H9 (cell line): ENCODE measurements around the gene BAIAP2. TPM values are rescaled to one million over a fixed set of nuclear protein-coding genes. Genes with fewer than 3 reads are reported as not detected.

ENCODE experiments used
- DNase-seq: peaks from one replicate; pipeline ENCODE4 v3.0.0-alpha.2; 2017
- H2AFZ ChIP-seq: one replicate; pipeline ENCODE4 v1.6.1; 2013; ENCODE audit warnings: mild to moderate bottlenecking, low read length, control low read depth, moderate library complexity
- H2AK5ac ChIP-seq: 2 replicates; pipeline ENCODE4 v1.6.1; 2013; ENCODE audit warnings: low read length, control low read depth, mixed read lengths; ENCODE audit not compliant: insufficient read length
- H2BK120ac ChIP-seq: one replicate; pipeline ENCODE4 v1.6.1; 2013; ENCODE audit warnings: low read depth, mild to moderate bottlenecking, low read length, control low read depth, inconsistent platforms; ENCODE audit not compliant: poor library complexity, severe bottlenecking
- H2BK12ac ChIP-seq: 2 replicates; pipeline ENCODE4 v1.6.1; 2013; ENCODE audit warnings: low read length, control low read depth, mixed read lengths, low read depth; ENCODE audit not compliant: insufficient read length
- H2BK15ac ChIP-seq: 2 replicates; pipeline ENCODE4 v1.6.1; 2013; ENCODE audit warnings: low read depth, low read length, control low read depth
- H2BK20ac ChIP-seq: one replicate; pipeline ENCODE4 v1.6.1; 2013; ENCODE audit warnings: low read depth, mild to moderate bottlenecking, low read length, control low read depth, inconsistent platforms; ENCODE audit not compliant: poor library complexity, severe bottlenecking
- H2BK5ac ChIP-seq: 2 replicates; pipeline ENCODE4 v1.6.1; 2013; ENCODE audit warnings: low read length, control low read depth, mixed read lengths; ENCODE audit not compliant: insufficient read length
- H3K14ac ChIP-seq: 2 replicates; pipeline ENCODE4 v1.6.1; 2013; ENCODE audit warnings: low read length, control low read depth; ENCODE audit not compliant: insufficient read depth
- H3K18ac ChIP-seq: 2 replicates; pipeline ENCODE4 v1.6.1; 2013; ENCODE audit warnings: low read depth, mild to moderate bottlenecking, mixed read lengths, low read length, control low read depth; ENCODE audit not compliant: insufficient read length
- H3K23ac ChIP-seq: 2 replicates; pipeline ENCODE4 v1.6.1; 2013; ENCODE audit warnings: low read length, control low read depth, mixed read lengths, low read depth; ENCODE audit not compliant: insufficient read length
- H3K23me2 ChIP-seq: 2 replicates; pipeline ENCODE4 v1.6.1; 2013; ENCODE audit warnings: low read depth, mild to moderate bottlenecking, mixed read lengths, low read length, control low read depth; ENCODE audit not compliant: insufficient read length, poor library complexity, severe bottlenecking
- H3K27ac ChIP-seq: 2 replicates; pipeline ENCODE4 v1.5.1; 2013; ENCODE audit warnings: low read length, control low read depth, mixed read lengths, low read depth; ENCODE audit not compliant: insufficient read length
- H3K27me3 ChIP-seq: 2 replicates; pipeline ENCODE4 v1.6.1; 2013; ENCODE audit warnings: low read length, control low read depth, inconsistent platforms; ENCODE audit not compliant: insufficient read depth
- H3K4ac ChIP-seq: 2 replicates; pipeline ENCODE4 v1.6.1; 2013; ENCODE audit warnings: low read depth, mild to moderate bottlenecking, control low read depth, inconsistent platforms, low read length, moderate library complexity
- H3K4me1 ChIP-seq: 2 replicates; pipeline ENCODE4 v1.6.1; 2013; ENCODE audit warnings: low read length, control low read depth, inconsistent platforms; ENCODE audit not compliant: insufficient read depth
- H3K4me2 ChIP-seq: 2 replicates; pipeline ENCODE4 v1.6.1; 2013; ENCODE audit warnings: low read length, control low read depth, mixed read lengths; ENCODE audit not compliant: insufficient read length, insufficient read depth
- H3K56ac ChIP-seq: 2 replicates; pipeline ENCODE4 v1.6.1; 2013; ENCODE audit warnings: low read depth, mild to moderate bottlenecking, mixed read lengths, low read length, control low read depth; ENCODE audit not compliant: insufficient read length
- H3K79me1 ChIP-seq: 2 replicates; pipeline ENCODE4 v1.6.1; 2013; ENCODE audit warnings: low read depth, mild to moderate bottlenecking, moderate library complexity, low read length, control low read depth, inconsistent platforms; ENCODE audit not compliant: insufficient read depth, poor library complexity, severe bottlenecking
- H3K79me2 ChIP-seq: 2 replicates; pipeline ENCODE4 v1.6.1; 2013; ENCODE audit warnings: low read length, control low read depth, inconsistent platforms; ENCODE audit not compliant: insufficient read depth
- H3K9ac ChIP-seq: 2 replicates; pipeline ENCODE4 v1.6.1; 2013; ENCODE audit warnings: low read length, control low read depth, mixed read lengths; ENCODE audit not compliant: insufficient read length; ENCODE audit errors: extremely low read depth
- H3K9me3 ChIP-seq: one replicate; pipeline ENCODE4 v1.6.1; 2013; ENCODE audit warnings: low read depth, low read length, inconsistent platforms; ENCODE audit not compliant: control insufficient read depth
- H3T11ph ChIP-seq: one replicate; pipeline ENCODE4 v1.6.1; 2013; ENCODE audit warnings: mild to moderate bottlenecking, low read length, control low read depth, inconsistent platforms
- H4K20me1 ChIP-seq: one replicate; pipeline ENCODE4 v1.6.1; 2013; ENCODE audit not compliant: control insufficient read depth, insufficient read length, insufficient read depth
- H4K5ac ChIP-seq: 2 replicates; pipeline ENCODE4 v1.6.1; 2013; ENCODE audit warnings: low read depth, mild to moderate bottlenecking, mixed read lengths, low read length, control low read depth; ENCODE audit not compliant: insufficient read length
- H4K8ac ChIP-seq: replicated peaks from 2 replicates; pipeline ENCODE4 v1.6.1; 2013; ENCODE audit warnings: low read length, control low read depth, mixed read lengths, low read depth; ENCODE audit not compliant: insufficient read length
- H4K91ac ChIP-seq: 2 replicates; pipeline ENCODE4 v1.6.1; 2013; ENCODE audit warnings: low read depth, mild to moderate bottlenecking, moderate library complexity, mixed read lengths, low read length, control low read depth; ENCODE audit not compliant: insufficient read length
- H3K27ac Mint-ChIP-seq, 3 experiments: 2 replicates in 2 of 3; 3 replicates in 1 of 3; pipeline ENCODE4 v1.8.0; 2020 to 2021; ENCODE audit warnings: mixed read lengths in 3 of 3, mild to moderate bottlenecking in 1 of 3, moderate library complexity in 1 of 3
- H3K27me3 Mint-ChIP-seq: 2 replicates; pipeline ENCODE4 v1.8.0; 2021; ENCODE audit warnings: low read depth, mild to moderate bottlenecking, moderate library complexity, mixed read lengths
- H3K36me3 Mint-ChIP-seq, 3 experiments: 2 replicates in 2 of 3; 3 replicates in 1 of 3; pipeline ENCODE4 v1.8.0; 2020 to 2021; ENCODE audit warnings: low read depth in 3 of 3, mixed read lengths in 3 of 3; ENCODE audit not compliant: insufficient read depth in 1 of 3
- H3K4me1 Mint-ChIP-seq, 2 experiments: 2 replicates each; pipeline ENCODE4 v1.8.0; 2020; ENCODE audit warnings: mixed read lengths in 2 of 2
- H3K4me3 Mint-ChIP-seq, 2 experiments: 2 replicates in 1 of 2; 3 replicates in 1 of 2; pipeline ENCODE4 v1.8.0; 2020 to 2021; ENCODE audit warnings: mild to moderate bottlenecking in 2 of 2, mixed read lengths in 2 of 2, moderate library complexity in 1 of 2
- H3K9me3 Mint-ChIP-seq, 2 experiments: 2 replicates in 1 of 2; 3 replicates in 1 of 2; pipeline ENCODE4 v1.8.0; 2020; ENCODE audit warnings: mild to moderate bottlenecking in 2 of 2, mixed read lengths in 2 of 2, moderate library complexity in 1 of 2
- WGBS: extraction: QIAGEN DNeasy Blood & Tissue Kit; methylation state at CpG from one replicate; pipeline ENCODE4 v1.1.7; 2013; ENCODE audit warnings: missing lambda C conversion rate, low lambda C conversion rate, mixed read lengths; ENCODE audit not compliant: insufficient read length; ENCODE audit errors: extremely low coverage; 5-methylcytosine and 5-hydroxymethylcytosine counted together
- microRNA-seq: library from miRNA; unstranded; fragments of <30 nt; microRNA quantifications from one replicate; pipeline ENCODE4, GENCODE V29; 2020; ENCODE audit warnings: borderline microRNAs expressed
- total RNA-seq: library from RNA; stranded (reverse); gene quantifications from 2 replicates; pipeline ENCODE4 v1.2.1, GENCODE V29; 2021
- TF ChIP-seq, protein P1 (sequence below): fragments of 200-600 bp; sonication (generic); conservative IDR thresholded peaks from 3 replicates; pipeline ENCODE4 v1.8.0; 2021; ENCODE audit warnings: antibody characterized with exemption, mild to moderate bottlenecking

The BAIAP2 gene
- total RNA-seq, 1 experiment from 2014 or later: 27.8 TPM

DNA sequence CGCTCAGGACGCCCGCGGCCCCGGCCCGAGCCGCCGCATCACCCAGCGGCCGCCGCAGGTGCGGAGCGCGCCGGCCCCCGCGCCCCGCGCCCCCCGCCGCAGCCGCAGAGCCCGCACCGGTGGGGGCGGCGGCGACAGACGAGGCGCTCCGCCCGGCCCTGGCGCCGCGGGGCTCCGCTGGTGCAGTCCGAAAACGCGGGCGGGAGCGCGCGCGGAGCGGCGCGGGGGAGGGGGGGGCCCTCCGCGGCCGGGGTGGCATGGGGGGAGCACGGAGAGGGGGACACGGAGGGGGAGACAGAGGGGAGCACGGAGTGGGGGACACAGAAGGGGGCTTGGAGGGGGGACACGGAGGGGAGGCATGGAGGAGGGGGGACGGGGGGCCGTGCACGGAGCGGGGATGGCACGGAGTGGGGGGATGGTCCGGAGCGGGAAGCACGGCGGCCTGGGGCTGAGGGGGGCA, 131.1 kb downstream of the BAIAP2 start, which contains the start of gene AATK:
TSS of gene AATK (minus strand) at position 189 of the 460 bp plus-strand sequence. CDS start 229 bp downstream, outside the sequence.
- H3K9ac ChIP-seq: no peak within 1 kb of the TSS
- DNase-seq: no peak
- TF ChIP-seq, protein P1, sequence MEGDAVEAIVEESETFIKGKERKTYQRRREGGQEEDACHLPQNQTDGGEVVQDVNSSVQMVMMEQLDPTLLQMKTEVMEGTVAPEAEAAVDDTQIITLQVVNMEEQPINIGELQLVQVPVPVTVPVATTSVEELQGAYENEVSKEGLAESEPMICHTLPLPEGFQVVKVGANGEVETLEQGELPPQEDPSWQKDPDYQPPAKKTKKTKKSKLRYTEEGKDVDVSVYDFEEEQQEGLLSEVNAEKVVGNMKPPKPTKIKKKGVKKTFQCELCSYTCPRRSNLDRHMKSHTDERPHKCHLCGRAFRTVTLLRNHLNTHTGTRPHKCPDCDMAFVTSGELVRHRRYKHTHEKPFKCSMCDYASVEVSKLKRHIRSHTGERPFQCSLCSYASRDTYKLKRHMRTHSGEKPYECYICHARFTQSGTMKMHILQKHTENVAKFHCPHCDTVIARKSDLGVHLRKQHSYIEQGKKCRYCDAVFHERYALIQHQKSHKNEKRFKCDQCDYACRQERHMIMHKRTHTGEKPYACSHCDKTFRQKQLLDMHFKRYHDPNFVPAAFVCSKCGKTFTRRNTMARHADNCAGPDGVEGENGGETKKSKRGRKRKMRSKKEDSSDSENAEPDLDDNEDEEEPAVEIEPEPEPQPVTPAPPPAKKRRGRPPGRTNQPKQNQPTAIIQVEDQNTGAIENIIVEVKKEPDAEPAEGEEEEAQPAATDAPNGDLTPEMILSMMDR: no peak
- H3K79me2 ChIP-seq: no peaks in the 10 kb centered on the region
- no peak within 1 kb of the TSS for H3T11ph ChIP-seq
- no peak within 1 kb of the TSS for H3K18ac ChIP-seq
- H4K8ac ChIP-seq: no peak within 1 kb of the TSS
- no peak within 1 kb of the TSS for H2BK15ac ChIP-seq
- H2BK5ac ChIP-seq: no peak within 1 kb of the TSS
- no peak within 1 kb of the TSS for H3K4me2 ChIP-seq
- no peak within 1 kb of the TSS for H2BK20ac ChIP-seq
- H3K4me1 Mint-ChIP-seq: no peaks in the 10 kb centered on the region
- no peak within 1 kb of the TSS for H2BK120ac ChIP-seq
- no peak within 1 kb of the TSS for H2AK5ac ChIP-seq
- H3K36me3 Mint-ChIP-seq: no peaks in the 10 kb centered on the region
- peak within 1 kb of the TSS; percentile 57 to 73 for H3K4me3 Mint-ChIP-seq
- no peak within 1 kb of the TSS for H4K91ac ChIP-seq
- H3K9me3 Mint-ChIP-seq: no peaks in the 10 kb centered on the region
- no peak within 1 kb of the TSS for H2BK12ac ChIP-seq
- H2AFZ ChIP-seq: no peak within 1 kb of the TSS
- no peaks in the 10 kb centered on the region for H3K9me3 ChIP-seq
- H3K27ac Mint-ChIP-seq: no peak within 1 kb of the TSS
- H3K27me3 Mint-ChIP-seq: peaks cover 14% of the 10 kb centered on the region
- H3K23ac ChIP-seq: no peak within 1 kb of the TSS
- H3K79me1 ChIP-seq: no peaks in the 10 kb centered on the region
- H3K14ac ChIP-seq: peak within 1 kb of the TSS; percentile 26
- no peak within 1 kb of the TSS for H3K4ac ChIP-seq
- WGBS: no CpG with 5 or more reads among the region's 62 CpGs
- no peaks in the 10 kb centered on the region for H3K27me3 ChIP-seq
- peaks cover 3% of the 10 kb centered on the region for H3K23me2 ChIP-seq
- no peak within 1 kb of the TSS for H3K56ac ChIP-seq
- H3K4me1 ChIP-seq: no peaks in the 10 kb centered on the region
- H4K20me1 ChIP-seq: peaks cover 4% of the 10 kb centered on the region
- H4K5ac ChIP-seq: no peak within 1 kb of the TSS
- H3K27ac ChIP-seq: no peak within 1 kb of the TSS

Small RNA genes within 50 kb of the gene (microRNA-seq; reads per million reads assigned to microRNA genes)
- gene MIR1250: not detected
- gene MIR3065: not detected
- gene MIR338: not detected
- gene MIR657: not detected

Other genes starting within 250 kb of the BAIAP2 start
- 23.4 and 25.0 TPM in 2 replicates for gene CHMP6, start 43.3 kb upstream of the BAIAP2 start, total RNA-seq
- not detected in 2 replicates for gene PVALEF, start 130.4 kb downstream of the BAIAP2 start, total RNA-seq
- 2.3 and 2.4 TPM in 2 replicates for gene AATK, start 131.1 kb downstream of the BAIAP2 start, total RNA-seq
- gene CEP131, start 187.8 kb downstream of the BAIAP2 start, total RNA-seq: 16.3 and 16.5 TPM in 2 replicates
- 36.2 and 38.8 TPM in 2 replicates for gene TEPSIN, start 203.9 kb downstream of the BAIAP2 start, total RNA-seq
- gene NDUFAF8, start 204.2 kb downstream of the BAIAP2 start, total RNA-seq: 53.1 and 60.1 TPM in 2 replicates